WTC11 (cell line): ENCODE data around the gene OCIAD1.

Source experiments
- CTCF ChIP-seq: fragments of 200-600 bp; IDR thresholded peaks from 2 replicates; pipeline ENCODE4 v1.8.0; 2022; ENCODE audit warnings: antibody characterized with exemption
- FOXJ3 ChIP-seq: sonication (generic); formaldehyde crosslinking; IDR thresholded peaks from 2 replicates; pipeline ENCODE4 v1.9.0; 2021; ENCODE audit warnings: missing genetic modification reagents, mild to moderate bottlenecking, borderline replicate concordance
- ZNF512 ChIP-seq: sonication (generic); formaldehyde crosslinking; IDR thresholded peaks from 2 replicates; pipeline ENCODE4 v1.8.1; 2022; ENCODE audit warnings: missing genetic modification reagents, borderline replicate concordance

- no peak for TF ChIP-seq FOXJ3
- no peak for TF ChIP-seq CTCF
- no peak for TF ChIP-seq ZNF512 (CRISPR knock-in tag)
These were observed 47.1 kb downstream of the OCIAD1 start for GRCh38 chr4:48877827-48878535.
